OCI-LY7 (cell line): ENCODE results near the gene RPS3A. TPM values are rescaled to one million over a fixed set of nuclear protein-coding genes. Genes with fewer than 3 reads are reported as not detected.

ENCODE experiments used
- BruUV-seq: library from RNA; stranded (reverse); fragments of 400-500 nt; replicated peaks from 2 replicates; lab custom pipeline; 2021; lab: Mats Ljungman, UMichigan
- CTCF ChIA-PET: fragments of 300-600 bp; sonication (Branson Sonifier 250); formaldehyde crosslinking; loops from one replicate; lab custom pipeline; 2022; ENCODE audit warnings: antibody characterized with exemption; ENCODE audit not compliant: unreplicated experiment; lab: Charles Lee
- POLR2A ChIA-PET: fragments of 300-600 bp; sonication (Branson Sonifier 250); formaldehyde crosslinking; loops from one replicate; lab custom pipeline; 2022; ENCODE audit warnings: antibody characterized with exemption; lab: Charles Lee
- DNase-seq: peaks from one replicate; pipeline ENCODE4 v3.0.0-alpha.2; 2015; ENCODE audit warnings: low spot score
- H2AFZ ChIP-seq: fragments of 200-600 bp; sonication (generic), shearing (Covaris generic); 2 replicates; pipeline ENCODE4 v1.6.1; 2014; ENCODE audit warnings: mild to moderate bottlenecking, antibody characterized with exemption, low read length, moderate library complexity
- H3K27ac ChIP-seq: fragments of 200-600 bp; sonication (generic); 2 replicates; pipeline ENCODE4 v1.5.1; 2014; ENCODE audit warnings: mixed run types, low read depth, mild to moderate bottlenecking, moderate library complexity, low read length, inconsistent platforms; ENCODE audit not compliant: poor library complexity, severe bottlenecking
- H3K36me3 ChIP-seq: fragments of 200-600 bp; sonication (generic); 2 replicates; pipeline ENCODE4 v1.6.1; 2014; ENCODE audit warnings: mild to moderate bottlenecking, antibody characterized with exemption, low read length, moderate library complexity, mixed read lengths; ENCODE audit not compliant: insufficient read depth
- H3K4me1 ChIP-seq: fragments of 200-600 bp; sonication (generic); 2 replicates; pipeline ENCODE4 v1.5.1; 2014; ENCODE audit warnings: mild to moderate bottlenecking, low read length; ENCODE audit not compliant: insufficient read depth, poor library complexity, severe bottlenecking
- H3K4me2 ChIP-seq: fragments of 200-600 bp; sonication (generic); 2 replicates; pipeline ENCODE4 v1.6.1; 2014; ENCODE audit warnings: mild to moderate bottlenecking, low read length
- H3K4me3 ChIP-seq: fragments of 200-600 bp; sonication (generic); 2 replicates; pipeline ENCODE4 v1.5.1; 2014; ENCODE audit warnings: mild to moderate bottlenecking, low read depth, low read length; ENCODE audit not compliant: poor library complexity, severe bottlenecking
- H3K79me2 ChIP-seq: fragments of 200-600 bp; sonication (generic); 2 replicates; pipeline ENCODE4 v1.6.1; 2016; ENCODE audit warnings: low read depth, mild to moderate bottlenecking, low read length, moderate library complexity, mixed read lengths; ENCODE audit not compliant: insufficient read depth
- H3K9me2 ChIP-seq: fragments of 200-600 bp; sonication (generic); 2 replicates; pipeline ENCODE4 v1.6.1; 2016; ENCODE audit warnings: mild to moderate bottlenecking, low read length, mixed read lengths; ENCODE audit not compliant: insufficient read depth
- H3K9me3 ChIP-seq: fragments of 200-600 bp; sonication (generic); 2 replicates; pipeline ENCODE4 v1.6.1; 2014; ENCODE audit warnings: mild to moderate bottlenecking, mixed run types, low read length, mixed read lengths
- H4K20me1 ChIP-seq: fragments of 200-600 bp; sonication (generic); 2 replicates; pipeline ENCODE4 v1.6.1; 2014; ENCODE audit warnings: mild to moderate bottlenecking, antibody characterized with exemption, low read length, moderate library complexity, mixed read lengths; ENCODE audit not compliant: insufficient read depth
- CTCF ChIP-seq: fragments of 200-600 bp; sonication (generic); conservative IDR thresholded peaks from 2 replicates; pipeline ENCODE4 v1.5.1; 2014; ENCODE audit warnings: mild to moderate bottlenecking, antibody characterized with exemption, low read length, moderate library complexity, mixed read lengths
- EZH2phosphoT487 ChIP-seq: fragments of 200-600 bp; sonication (generic); IDR thresholded peaks from 2 replicates; pipeline ENCODE4 v1.6.1; 2018; ENCODE audit warnings: low read depth, borderline replicate concordance, mild to moderate bottlenecking, mixed run types, antibody characterized with exemption, low read length, moderate library complexity, mixed read lengths
- intact Hi-C: fragments of 100-400 bp; cut with micrococcal nuclease; formaldehyde crosslinking; loops from one replicate; pipeline ENCODE4 v1.10.0; 2022; ENCODE audit not compliant: unreplicated experiment
- total RNA-seq, 2 experiments: library from RNA; depleted of rRNA in 1 of 2; stranded (reverse); fragments of >200 nt in 1 of 2; shearing (Covaris generic) in 1 of 2; gene quantifications; 2 replicates each; pipeline ENCODE4 v1.2.3, GENCODE V29; 2014 to 2022

Gene RPS3A
- total RNA-seq, 2 experiments from 2014 or later: 2,759 to 2,852 TPM

GRCh38 chr4:151148261-151148660 is 48.8 kb downstream of the RPS3A start:
- no peak overlapping the region for H3K4me3 ChIP-seq
- DNase-seq: no peak
- TF ChIP-seq CTCF: no peak
- no peak for TF ChIP-seq EZH2phosphoT487
- H3K9me2 ChIP-seq: no peaks in the 10 kb centered on the region
- H3K9me3 ChIP-seq: no peaks in the 10 kb centered on the region
- H2AFZ ChIP-seq: no peak overlapping the region
- no peak overlapping the region for H3K4me2 ChIP-seq
- BruUV-seq: no TSS peak
- no peaks in the 10 kb centered on the region for H4K20me1 ChIP-seq
- no peaks in the 10 kb centered on the region for H3K36me3 ChIP-seq
- CTCF ChIA-PET: interaction anchor here (0.6 kb wide), 1 partner anchor 1994 kb away, joined by 3 read pairs; no protein-coding TSS in a partner anchor
- no peaks in the 10 kb centered on the region for H3K79me2 ChIP-seq
- POLR2A ChIA-PET: interaction anchor here (0.5 to 0.6 kb wide), 3 partner anchors 21 to 525 kb away, joined by 3 read pairs; no protein-coding TSS in a partner anchor
- H3K4me1 ChIP-seq: no peaks in the 10 kb centered on the region
- intact Hi-C loops: no loop called here
- H3K27ac ChIP-seq: no peak overlapping the region

GRCh38 chr4:151150821-151151580 is 51.6 kb downstream of the RPS3A start:
- Histone ChIP-seq H3K79me2 (no peaks in the 10 kb centered on the region), H2AFZ (no peak overlapping the region), H3K9me3 (no peaks in the 10 kb centered on the region), H3K9me2 (no peaks in the 10 kb centered on the region), H3K4me3 (no peak overlapping the region), H3K4me2 (no peak overlapping the region), H3K4me1 (no peaks in the 10 kb centered on the region), H3K27ac (no peak overlapping the region), H4K20me1 (no peaks in the 10 kb centered on the region), H3K36me3 (no peaks in the 10 kb centered on the region)
- POLR2A ChIA-PET: interaction anchor here (0.7 kb wide), 1 partner anchor 1469 kb away, joined by 3 read pairs; no protein-coding TSS in a partner anchor
- CTCF ChIA-PET: no interaction called here
- TF ChIP-seq CTCF: no peak
- TF ChIP-seq EZH2phosphoT487: no peak
- BruUV-seq: no TSS peak
- intact Hi-C loops: no loop called here
- DNase-seq: no peak

GRCh38 chr4:151152028-151152427 is 52.6 kb downstream of the RPS3A start:
- ChIA-PET CTCF (no interaction called here), POLR2A (interaction anchor here (0.5 to 1.0 kb wide), 2 partner anchors 8 to 173 kb away, joined by 3 to 5 read pairs; no protein-coding TSS in a partner anchor)

More at GRCh38 chr4:151152028-151152427, 52.6 kb downstream of the RPS3A start:
- no peaks in the 10 kb centered on the region for H4K20me1 ChIP-seq
- no peaks in the 10 kb centered on the region for H3K79me2 ChIP-seq
- intact Hi-C loops: no loop called here
- BruUV-seq: no TSS peak
- no peaks in the 10 kb centered on the region for H3K9me3 ChIP-seq
- no peak overlapping the region for H3K4me3 ChIP-seq
- DNase-seq: no peak
- H2AFZ ChIP-seq: no peak overlapping the region
- no peaks in the 10 kb centered on the region for H3K9me2 ChIP-seq
- H3K36me3 ChIP-seq: no peaks in the 10 kb centered on the region
- no peaks in the 10 kb centered on the region for H3K4me1 ChIP-seq
- H3K4me2 ChIP-seq: no peak overlapping the region
- TF ChIP-seq EZH2phosphoT487: no peak
- TF ChIP-seq CTCF: no peak
- H3K27ac ChIP-seq: no peak overlapping the region
